ENCODE data around the gene LRG1. TPM values are rescaled to one million over a fixed set of nuclear protein-coding genes. Genes with fewer than 3 reads are reported as not detected.

Gene LRG1
- total and polyA plus RNA-seq, 2 experiments from 2014 or later, result 0.21 to 0.45 TPM

DNA sequence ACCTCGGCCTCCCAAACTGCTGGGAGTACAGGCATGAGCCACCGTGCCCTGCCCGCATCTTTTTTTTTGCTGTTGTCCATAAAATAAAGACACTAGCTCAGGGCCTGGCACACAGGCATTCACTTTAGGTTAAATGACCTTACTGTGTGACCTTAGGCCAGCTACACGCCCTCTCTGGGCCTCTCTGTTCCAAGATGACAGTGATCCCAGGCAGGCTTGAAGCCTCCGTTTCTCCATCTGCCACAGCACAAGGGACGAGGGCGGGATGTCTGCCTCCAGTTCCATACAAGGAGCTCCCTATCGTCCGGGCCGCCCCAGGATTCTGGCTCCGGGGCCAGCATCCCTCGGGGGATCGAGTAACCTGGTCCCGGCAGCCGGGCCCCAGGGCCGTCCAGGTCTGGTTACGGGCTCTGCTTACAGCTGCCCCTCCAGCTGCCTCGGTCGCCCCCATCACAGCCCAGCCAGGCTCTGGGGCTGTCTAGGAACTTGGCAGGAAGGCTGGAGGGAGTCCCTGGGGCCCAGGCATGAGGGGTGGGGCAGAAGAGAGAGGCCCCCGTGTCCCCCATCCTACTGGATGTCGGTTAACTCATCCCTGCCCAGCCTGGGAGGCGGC is 31.6 kb upstream of the LRG1 start:
- peaks cover 17% of the 10 kb centered on the region for H3K4me1 Mint-ChIP-seq
- H3K4me3 Mint-ChIP-seq, result no peak overlapping the region
- no peak overlapping the region for H3K4me3 ChIP-seq
- no peaks in the 10 kb centered on the region for H3K9me3 Mint-ChIP-seq
- H3K4me2 ChIP-seq, result no peak overlapping the region
- H3K27ac Mint-ChIP-seq, result no peak overlapping the region
- no peak for ATAC-seq
- peaks cover 14% of the 10 kb centered on the region for H3K4me1 ChIP-seq (ENCODE audit: insufficient read depth)
- H3K36me3 Mint-ChIP-seq (ENCODE audit: low read depth), result no peaks in the 10 kb centered on the region
- peaks cover 14% of the 10 kb centered on the region for H3F3A ChIP-seq (replicated peaks; ENCODE audit: low read depth)
- H3K27me3 ChIP-seq (ENCODE audit: insufficient read depth), result no peaks in the 10 kb centered on the region
- H3K9me2 ChIP-seq (ENCODE audit: insufficient read depth), result no peaks in the 10 kb centered on the region
- no peak overlapping the region for H3K27ac ChIP-seq (ENCODE audit: low read depth)
- H3K36me3 ChIP-seq (ENCODE audit: insufficient read depth), result no peaks in the 10 kb centered on the region
- H4K20me1 ChIP-seq (replicated peaks; ENCODE audit: insufficient read depth), result peaks cover 14% of the 10 kb centered on the region
- peaks cover 6% of the 10 kb centered on the region; the same call in 1 of the 2 replicates for H3K79me2 ChIP-seq (replicated peaks; ENCODE audit: insufficient read depth)
- TF ChIP-seq ZNF331 (CRISPR knock-in tag; IDR thresholded peaks at IDR 0.05; ENCODE audit: low read depth), result no peak
- TF ChIP-seq, protein P1, sequence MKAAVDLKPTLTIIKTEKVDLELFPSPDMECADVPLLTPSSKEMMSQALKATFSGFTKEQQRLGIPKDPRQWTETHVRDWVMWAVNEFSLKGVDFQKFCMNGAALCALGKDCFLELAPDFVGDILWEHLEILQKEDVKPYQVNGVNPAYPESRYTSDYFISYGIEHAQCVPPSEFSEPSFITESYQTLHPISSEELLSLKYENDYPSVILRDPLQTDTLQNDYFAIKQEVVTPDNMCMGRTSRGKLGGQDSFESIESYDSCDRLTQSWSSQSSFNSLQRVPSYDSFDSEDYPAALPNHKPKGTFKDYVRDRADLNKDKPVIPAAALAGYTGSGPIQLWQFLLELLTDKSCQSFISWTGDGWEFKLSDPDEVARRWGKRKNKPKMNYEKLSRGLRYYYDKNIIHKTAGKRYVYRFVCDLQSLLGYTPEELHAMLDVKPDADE (IDR thresholded peaks at IDR 0.05), result no peak
- TF ChIP-seq, protein P2, sequence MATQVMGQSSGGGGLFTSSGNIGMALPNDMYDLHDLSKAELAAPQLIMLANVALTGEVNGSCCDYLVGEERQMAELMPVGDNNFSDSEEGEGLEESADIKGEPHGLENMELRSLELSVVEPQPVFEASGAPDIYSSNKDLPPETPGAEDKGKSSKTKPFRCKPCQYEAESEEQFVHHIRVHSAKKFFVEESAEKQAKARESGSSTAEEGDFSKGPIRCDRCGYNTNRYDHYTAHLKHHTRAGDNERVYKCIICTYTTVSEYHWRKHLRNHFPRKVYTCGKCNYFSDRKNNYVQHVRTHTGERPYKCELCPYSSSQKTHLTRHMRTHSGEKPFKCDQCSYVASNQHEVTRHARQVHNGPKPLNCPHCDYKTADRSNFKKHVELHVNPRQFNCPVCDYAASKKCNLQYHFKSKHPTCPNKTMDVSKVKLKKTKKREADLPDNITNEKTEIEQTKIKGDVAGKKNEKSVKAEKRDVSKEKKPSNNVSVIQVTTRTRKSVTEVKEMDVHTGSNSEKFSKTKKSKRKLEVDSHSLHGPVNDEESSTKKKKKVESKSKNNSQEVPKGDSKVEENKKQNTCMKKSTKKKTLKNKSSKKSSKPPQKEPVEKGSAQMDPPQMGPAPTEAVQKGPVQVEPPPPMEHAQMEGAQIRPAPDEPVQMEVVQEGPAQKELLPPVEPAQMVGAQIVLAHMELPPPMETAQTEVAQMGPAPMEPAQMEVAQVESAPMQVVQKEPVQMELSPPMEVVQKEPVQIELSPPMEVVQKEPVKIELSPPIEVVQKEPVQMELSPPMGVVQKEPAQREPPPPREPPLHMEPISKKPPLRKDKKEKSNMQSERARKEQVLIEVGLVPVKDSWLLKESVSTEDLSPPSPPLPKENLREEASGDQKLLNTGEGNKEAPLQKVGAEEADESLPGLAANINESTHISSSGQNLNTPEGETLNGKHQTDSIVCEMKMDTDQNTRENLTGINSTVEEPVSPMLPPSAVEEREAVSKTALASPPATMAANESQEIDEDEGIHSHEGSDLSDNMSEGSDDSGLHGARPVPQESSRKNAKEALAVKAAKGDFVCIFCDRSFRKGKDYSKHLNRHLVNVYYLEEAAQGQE (IDR thresholded peaks at IDR 0.05; ENCODE audit: unreplicated experiment), result no peak
- TF ChIP-seq EZH2phosphoT487 (IDR thresholded peaks at IDR 0.05; ENCODE audit: unreplicated experiment), result no peak
- no peak for TF ChIP-seq ZNF462 (CRISPR knock-in tag; IDR thresholded peaks at IDR 0.05)
- TF ChIP-seq JUNB (IDR thresholded peaks at IDR 0.05; ENCODE audit: unreplicated experiment), result no peak
- no peak for TF ChIP-seq EZH2 (IDR thresholded peaks at IDR 0.05; ENCODE audit: low read depth, unreplicated experiment)
- TF ChIP-seq NANOG (IDR thresholded peaks at IDR 0.05; ENCODE audit: borderline replicate concordance), result no peak
- TF ChIP-seq CREB1 (CRISPR knock-in tag; IDR thresholded peaks at IDR 0.05; ENCODE audit: low read depth), result no peak
- no peak for TF ChIP-seq POLR2AphosphoS5 (IDR thresholded peaks at IDR 0.05; ENCODE audit: low read depth)
- TF ChIP-seq, protein P3, sequence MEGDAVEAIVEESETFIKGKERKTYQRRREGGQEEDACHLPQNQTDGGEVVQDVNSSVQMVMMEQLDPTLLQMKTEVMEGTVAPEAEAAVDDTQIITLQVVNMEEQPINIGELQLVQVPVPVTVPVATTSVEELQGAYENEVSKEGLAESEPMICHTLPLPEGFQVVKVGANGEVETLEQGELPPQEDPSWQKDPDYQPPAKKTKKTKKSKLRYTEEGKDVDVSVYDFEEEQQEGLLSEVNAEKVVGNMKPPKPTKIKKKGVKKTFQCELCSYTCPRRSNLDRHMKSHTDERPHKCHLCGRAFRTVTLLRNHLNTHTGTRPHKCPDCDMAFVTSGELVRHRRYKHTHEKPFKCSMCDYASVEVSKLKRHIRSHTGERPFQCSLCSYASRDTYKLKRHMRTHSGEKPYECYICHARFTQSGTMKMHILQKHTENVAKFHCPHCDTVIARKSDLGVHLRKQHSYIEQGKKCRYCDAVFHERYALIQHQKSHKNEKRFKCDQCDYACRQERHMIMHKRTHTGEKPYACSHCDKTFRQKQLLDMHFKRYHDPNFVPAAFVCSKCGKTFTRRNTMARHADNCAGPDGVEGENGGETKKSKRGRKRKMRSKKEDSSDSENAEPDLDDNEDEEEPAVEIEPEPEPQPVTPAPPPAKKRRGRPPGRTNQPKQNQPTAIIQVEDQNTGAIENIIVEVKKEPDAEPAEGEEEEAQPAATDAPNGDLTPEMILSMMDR (conservative IDR thresholded peaks at IDR 0.05; ENCODE audit: low read depth in 2 of 2), result no peak
- no peak for TF ChIP-seq ZNF114 (CRISPR knock-in tag; IDR thresholded peaks at IDR 0.05)
- TF ChIP-seq STAT1 (IDR thresholded peaks at IDR 0.05; ENCODE audit: unreplicated experiment), result no peak
- no peak overlapping the region for H2AFZ ChIP-seq
- H3K27me3 Mint-ChIP-seq (ENCODE audit: insufficient read depth, low read depth, poor library complexity), result peaks cover 3% of the 10 kb centered on the region
- DNase-seq (ENCODE audit: low spot score), result no peak

All from GM23338 (cell line).